GM19372 (cell line): ENCODE results near the gene TRIO.

Experiments used
- ATAC-seq: cut with Tn5 transposase; IDR thresholded peaks from one replicate; pipeline ENCODE4 v1.9.1; 2021; ENCODE audit warnings: mild to moderate bottlenecking, low read depth, moderate library complexity; ENCODE audit not compliant: unreplicated experiment

Gene TRIO

GRCh38 chr5:14308384-14309154, 165.4 kb downstream of the TRIO start:
- ATAC-seq = no peak

- no peak for ATAC-seq
These were observed 166.1 kb downstream of the TRIO start for GRCh38 chr5:14309199-14309598.

- ATAC-seq = no peak
These were observed 166.9 kb downstream of the TRIO start for GRCh38 chr5:14309878-14310531.

- ATAC-seq = no peak
These were observed 167.8 kb downstream of the TRIO start for GRCh38 chr5:14310901-14311300.

- ATAC-seq = no peak
These were observed 171.0 kb downstream of the TRIO start for GRCh38 chr5:14313986-14314690.

GRCh38 chr5:14316471-14316870, 173.3 kb downstream of the TRIO start:
- ATAC-seq = no peak

GRCh38 chr5:14319102-14319501, 176.0 kb downstream of the TRIO start:
- ATAC-seq = no peak

- ATAC-seq = no peak
These were observed 178.8 kb downstream of the TRIO start for GRCh38 chr5:14321936-14322335.

GRCh38 chr5:14322437-14323187, 179.5 kb downstream of the TRIO start:
- no peak for ATAC-seq

GRCh38 chr5:14323466-14323865, 180.3 kb downstream of the TRIO start:
- ATAC-seq = no peak

- ATAC-seq = no peak
These were observed 182.2 kb downstream of the TRIO start for GRCh38 chr5:14325369-14325768.

GRCh38 chr5:14326035-14326903, 183.1 kb downstream of the TRIO start:
- ATAC-seq = no peak

- no peak for ATAC-seq
These were observed 184.5 kb downstream of the TRIO start for GRCh38 chr5:14327624-14328023.

GRCh38 chr5:14328144-14328543, 185.0 kb downstream of the TRIO start:
- no peak for ATAC-seq

- ATAC-seq = no peak
These were observed 187.1 kb downstream of the TRIO start for GRCh38 chr5:14330291-14330690.

- no peak for ATAC-seq
These were observed 187.7 kb downstream of the TRIO start for GRCh38 chr5:14330729-14331385.

GRCh38 chr5:14331386-14331781, 188.2 kb downstream of the TRIO start:
- peak; percentile 56 for ATAC-seq

GRCh38 chr5:14332038-14332631, 189.0 kb downstream of the TRIO start:
- no peak for ATAC-seq

- ATAC-seq = no peak
These were observed 189.6 kb downstream of the TRIO start for GRCh38 chr5:14332746-14333145.
